Jurkat, Clone E6-1 (cell line): Measurements from ENCODE around the gene PRDM16.
"Not testable (repeated sequence)": the region's sequence is repeated elsewhere in the genome, so short reads cannot be mapped to it uniquely, and the experiment has no call there.

Source experiments
- DNase-seq: peaks from one replicate; pipeline ENCODE4 v3.0.0-alpha.2; 2011; ENCODE audit warnings: low read depth, low spot score
- H3K4me3 ChIP-seq: 2 replicates; pipeline ENCODE4 v1.5.1; 2011; ENCODE audit warnings: mild to moderate bottlenecking, low read length, control low read depth, moderate library complexity

The PRDM16 gene

GRCh38 chr1:3165189-3165588 lies 96.2 kb downstream of the PRDM16 start:
- not testable (repeated sequence) for H3K4me3 ChIP-seq, DNase-seq

GRCh38 chr1:3166206-3166918 lies 97.4 kb downstream of the PRDM16 start:
- no peak overlapping the region for H3K4me3 ChIP-seq
- DNase-seq = no peak

GRCh38 chr1:3167255-3167654 lies 98.3 kb downstream of the PRDM16 start:
- no peak overlapping the region for H3K4me3 ChIP-seq
- DNase-seq = no peak

GRCh38 chr1:3168678-3169077 lies 99.7 kb downstream of the PRDM16 start:
- H3K4me3 ChIP-seq = no peak overlapping the region
- DNase-seq = no peak

- no peak for DNase-seq
- no peak overlapping the region for H3K4me3 ChIP-seq
Observed at GRCh38 chr1:3169665-3170356, 100.8 kb downstream of the PRDM16 start.

GRCh38 chr1:3170561-3171453 lies 101.8 kb downstream of the PRDM16 start:
- DNase-seq = no peak
- H3K4me3 ChIP-seq = no peak overlapping the region

- no peak for DNase-seq
- no peak overlapping the region for H3K4me3 ChIP-seq
Observed at GRCh38 chr1:3171761-3172160, 102.8 kb downstream of the PRDM16 start.

GRCh38 chr1:3172431-3173380 lies 103.7 kb downstream of the PRDM16 start:
- no peak for DNase-seq
- H3K4me3 ChIP-seq = no peak overlapping the region

- no peak overlapping the region for H3K4me3 ChIP-seq
- no peak for DNase-seq
Observed at GRCh38 chr1:3173381-3173980, 104.5 kb downstream of the PRDM16 start.

- no peak overlapping the region for H3K4me3 ChIP-seq
- no peak for DNase-seq
Observed at GRCh38 chr1:3174487-3175247, 105.7 kb downstream of the PRDM16 start.

GRCh38 chr1:3175486-3175885 lies 106.5 kb downstream of the PRDM16 start:
- no peak for DNase-seq
- H3K4me3 ChIP-seq = no peak overlapping the region

GRCh38 chr1:3176028-3176427 lies 107.0 kb downstream of the PRDM16 start:
- DNase-seq = no peak
- no peak overlapping the region for H3K4me3 ChIP-seq

- no peak for DNase-seq
- H3K4me3 ChIP-seq = no peak overlapping the region
Observed at GRCh38 chr1:3176820-3177219, 107.8 kb downstream of the PRDM16 start.

GRCh38 chr1:3178279-3178678 lies 109.3 kb downstream of the PRDM16 start:
- DNase-seq = no peak
- H3K4me3 ChIP-seq = no peak overlapping the region

- H3K4me3 ChIP-seq = no peak overlapping the region
- DNase-seq = no peak
Observed at GRCh38 chr1:3179471-3179870, 110.5 kb downstream of the PRDM16 start.

GRCh38 chr1:3180915-3181314 lies 111.9 kb downstream of the PRDM16 start:
- no peak overlapping the region for H3K4me3 ChIP-seq
- DNase-seq = no peak

GRCh38 chr1:3181956-3182355 lies 113.0 kb downstream of the PRDM16 start:
- H3K4me3 ChIP-seq = no peak overlapping the region
- DNase-seq = no peak

- DNase-seq = no peak
- no peak overlapping the region for H3K4me3 ChIP-seq
Observed at GRCh38 chr1:3183411-3183810, 114.4 kb downstream of the PRDM16 start.
